ENCODE results near the gene CCSER1. TPM values are rescaled to one million over a fixed set of nuclear protein-coding genes. Genes with fewer than 3 reads are reported as not detected.

Gene CCSER1
- total and polyA plus RNA-seq, 2 experiments from 2014 or later = 5.2 to 23.4 TPM

GRCh38 chr4:90318193-90318592, 191.0 kb downstream of the CCSER1 start:
- Histone ChIP-seq H3K27ac (no peak overlapping the region), H4K20me1 (ENCODE audit: insufficient read depth, poor library complexity, severe bottlenecking) (no peaks in the 10 kb centered on the region), H2AFZ (no peak overlapping the region), H3K36me3 (replicated peaks; ENCODE audit: insufficient read depth, low read depth) (no peaks in the 10 kb centered on the region), H3K79me2 (no peaks in the 10 kb centered on the region), H3K4me3 (no peak overlapping the region), H3K9me3 (ENCODE audit: low read depth) (no peaks in the 10 kb centered on the region), H3K4me2 (no peak overlapping the region), H3K4me1 (ENCODE audit: insufficient read depth) (peaks cover 6% of the 10 kb centered on the region), H3K9me2 (replicated peaks; ENCODE audit: insufficient read depth) (no peaks in the 10 kb centered on the region), H3K27me3 (no peaks in the 10 kb centered on the region)
- peak; percentile 32 for DNase-seq (ENCODE audit: low spot score)
- TF ChIP-seq CTCF (IDR thresholded peaks at IDR 0.05; ENCODE audit: poor library complexity) (no peak), EZH2phosphoT487 (IDR thresholded peaks at IDR 0.05; ENCODE audit: low read depth, severe bottlenecking, unreplicated experiment) (no peak), EZH2 (IDR thresholded peaks at IDR 0.05; ENCODE audit: borderline replicate concordance) (no peak)
- 84% methylated on average over 2 of the region's 2 CpGs for WGBS (ENCODE audit: low lambda C conversion rate, missing lambda C conversion rate)

GRCh38 chr4:90328558-90328957, 201.4 kb downstream of the CCSER1 start:
- DNase-seq (ENCODE audit: low spot score) = peak; percentile 14
- H4K20me1 ChIP-seq (ENCODE audit: insufficient read depth, poor library complexity, severe bottlenecking) = no peaks in the 10 kb centered on the region
- peaks cover 3% of the 10 kb centered on the region for H3K4me1 ChIP-seq (ENCODE audit: insufficient read depth)
- H2AFZ ChIP-seq = no peak overlapping the region
- H3K79me2 ChIP-seq = no peaks in the 10 kb centered on the region
- H3K36me3 ChIP-seq (replicated peaks; ENCODE audit: insufficient read depth, low read depth) = no peaks in the 10 kb centered on the region
- H3K9me3 ChIP-seq (ENCODE audit: low read depth) = no peaks in the 10 kb centered on the region
- H3K4me3 ChIP-seq = no peak overlapping the region
- no peaks in the 10 kb centered on the region for H3K9me2 ChIP-seq (replicated peaks; ENCODE audit: insufficient read depth)
- no peak for TF ChIP-seq EZH2phosphoT487 (IDR thresholded peaks at IDR 0.05; ENCODE audit: low read depth, severe bottlenecking, unreplicated experiment)
- TF ChIP-seq CTCF (IDR thresholded peaks at IDR 0.05; ENCODE audit: poor library complexity) = no peak
- TF ChIP-seq EZH2 (IDR thresholded peaks at IDR 0.05; ENCODE audit: borderline replicate concordance) = no peak
- WGBS (ENCODE audit: low lambda C conversion rate, missing lambda C conversion rate) = 30% methylated on average over 2 of the region's 2 CpGs
- H3K27me3 ChIP-seq = no peaks in the 10 kb centered on the region
- no peak overlapping the region for H3K27ac ChIP-seq
- H3K4me2 ChIP-seq = no peak overlapping the region

GRCh38 chr4:90330546-90330945, 203.4 kb downstream of the CCSER1 start:
- TF ChIP-seq EZH2phosphoT487 (IDR thresholded peaks at IDR 0.05; ENCODE audit: low read depth, severe bottlenecking, unreplicated experiment) (no peak), CTCF (IDR thresholded peaks at IDR 0.05; ENCODE audit: poor library complexity) (no peak), EZH2 (IDR thresholded peaks at IDR 0.05; ENCODE audit: borderline replicate concordance) (no peak)
- Histone ChIP-seq H2AFZ (no peak overlapping the region), H3K4me1 (ENCODE audit: insufficient read depth) (peaks cover 3% of the 10 kb centered on the region), H3K27ac (no peak overlapping the region), H3K4me2 (no peak overlapping the region), H4K20me1 (ENCODE audit: insufficient read depth, poor library complexity, severe bottlenecking) (no peaks in the 10 kb centered on the region), H3K9me3 (ENCODE audit: low read depth) (no peaks in the 10 kb centered on the region), H3K27me3 (no peaks in the 10 kb centered on the region), H3K9me2 (replicated peaks; ENCODE audit: insufficient read depth) (no peaks in the 10 kb centered on the region), H3K36me3 (replicated peaks; ENCODE audit: insufficient read depth, low read depth) (no peaks in the 10 kb centered on the region), H3K79me2 (no peaks in the 10 kb centered on the region), H3K4me3 (no peak overlapping the region)
- WGBS (ENCODE audit: low lambda C conversion rate, missing lambda C conversion rate) = 61% methylated on average over 3 of the region's 3 CpGs
- no peak for DNase-seq (ENCODE audit: low spot score)

Data from hepatocyte (in vitro differentiated cells).